ENCODE measurements around the gene ECM2. TPM values are rescaled to one million over a fixed set of nuclear protein-coding genes. Genes with fewer than 3 reads are reported as not detected.

Gene ECM2
- total RNA-seq, 1 experiment from 2014 or later, result 0.95 TPM

GRCh38 chr9:92534674-92535073, 1.1 kb downstream of the ECM2 start:
- peak; percentile 19 for DNase-seq
- no peaks in the 10 kb centered on the region for H3K36me3 ChIP-seq
- H3K27me3 ChIP-seq, result no peaks in the 10 kb centered on the region
- peak overlapping the region; percentile 24 for H3K4me3 ChIP-seq
- no peaks in the 10 kb centered on the region for H3K9me3 ChIP-seq

- Histone ChIP-seq H3K9me3 (no peaks in the 10 kb centered on the region), H3K27me3 (no peaks in the 10 kb centered on the region), H3K36me3 (no peaks in the 10 kb centered on the region), H3K4me3 (peak overlapping the region; percentile 24)
- no peak for DNase-seq
These were observed 1.6 kb downstream of the ECM2 start for GRCh38 chr9:92534204-92534603.

- Histone ChIP-seq H3K36me3 (no peaks in the 10 kb centered on the region), H3K9me3 (no peaks in the 10 kb centered on the region), H3K4me3 (no peak overlapping the region), H3K27me3 (no peaks in the 10 kb centered on the region)
- no peak for DNase-seq
These were observed 4.9 kb downstream of the ECM2 start for GRCh38 chr9:92530893-92531292.

GRCh38 chr9:92529124-92529523, 6.7 kb downstream of the ECM2 start:
- Histone ChIP-seq H3K9me3 (no peaks in the 10 kb centered on the region), H3K4me3 (no peak overlapping the region), H3K27me3 (no peaks in the 10 kb centered on the region), H3K36me3 (no peaks in the 10 kb centered on the region)
- DNase-seq, result no peak

- no peak for DNase-seq
- H3K4me3 ChIP-seq, result no peak overlapping the region
- no peaks in the 10 kb centered on the region for H3K9me3 ChIP-seq
- no peaks in the 10 kb centered on the region for H3K36me3 ChIP-seq
- H3K27me3 ChIP-seq, result no peaks in the 10 kb centered on the region
These were observed 7.3 kb downstream of the ECM2 start for GRCh38 chr9:92528522-92528849.

- no peaks in the 10 kb centered on the region for H3K36me3 ChIP-seq
- no peaks in the 10 kb centered on the region for H3K27me3 ChIP-seq
- no peak overlapping the region for H3K4me3 ChIP-seq
- H3K9me3 ChIP-seq, result no peaks in the 10 kb centered on the region
- DNase-seq, result no peak
These were observed 7.8 kb downstream of the ECM2 start for GRCh38 chr9:92527832-92528521.

- no peak overlapping the region for H3K4me3 ChIP-seq
- H3K36me3 ChIP-seq, result no peaks in the 10 kb centered on the region
- no peak for DNase-seq
- H3K27me3 ChIP-seq, result no peaks in the 10 kb centered on the region
- no peaks in the 10 kb centered on the region for H3K9me3 ChIP-seq
These were observed 8.4 kb downstream of the ECM2 start for GRCh38 chr9:92527291-92527828.

GRCh38 chr9:92525306-92525705, 10.5 kb downstream of the ECM2 start:
- Histone ChIP-seq H3K4me3 (no peak overlapping the region), H3K9me3 (no peaks in the 10 kb centered on the region), H3K27me3 (no peaks in the 10 kb centered on the region), H3K36me3 (no peaks in the 10 kb centered on the region)
- no peak for DNase-seq

GRCh38 chr9:92524881-92525280, 10.9 kb downstream of the ECM2 start:
- H3K27me3 ChIP-seq, result no peaks in the 10 kb centered on the region
- no peaks in the 10 kb centered on the region for H3K36me3 ChIP-seq
- no peaks in the 10 kb centered on the region for H3K9me3 ChIP-seq
- no peak overlapping the region for H3K4me3 ChIP-seq
- DNase-seq, result no peak

- DNase-seq, result no peak
These were observed 12.5 kb downstream of the ECM2 start for GRCh38 chr9:92522983-92523970.

GRCh38 chr9:92520837-92521236, 15.0 kb downstream of the ECM2 start:
- Histone ChIP-seq H3K9me3 (no peaks in the 10 kb centered on the region), H3K36me3 (no peaks in the 10 kb centered on the region), H3K4me3 (no peak overlapping the region), H3K27me3 (no peaks in the 10 kb centered on the region)
- DNase-seq, result no peak

More at GRCh38 chr9:92522983-92523970, 12.5 kb downstream of the ECM2 start:
- Histone ChIP-seq H3K36me3 (no peaks in the 10 kb centered on the region), H3K27me3 (no peaks in the 10 kb centered on the region), H3K9me3 (no peaks in the 10 kb centered on the region), H3K4me3 (no peak overlapping the region)

- no peaks in the 10 kb centered on the region for H3K36me3 ChIP-seq
- no peaks in the 10 kb centered on the region for H3K9me3 ChIP-seq
- DNase-seq, result no peak
- H3K4me3 ChIP-seq, result no peak overlapping the region
- H3K27me3 ChIP-seq, result no peaks in the 10 kb centered on the region
These were observed 17.6 kb downstream of the ECM2 start for GRCh38 chr9:92518199-92518598.

- H3K27me3 ChIP-seq, result no peaks in the 10 kb centered on the region
- DNase-seq, result no peak
- H3K9me3 ChIP-seq, result no peaks in the 10 kb centered on the region
- no peak overlapping the region for H3K4me3 ChIP-seq
- H3K36me3 ChIP-seq, result no peaks in the 10 kb centered on the region
These were observed 18.7 kb downstream of the ECM2 start for GRCh38 chr9:92517046-92517445.

- no peak overlapping the region for H3K4me3 ChIP-seq
- no peaks in the 10 kb centered on the region for H3K36me3 ChIP-seq
- H3K27me3 ChIP-seq, result no peaks in the 10 kb centered on the region
- no peak for DNase-seq
- no peaks in the 10 kb centered on the region for H3K9me3 ChIP-seq
These were observed 19.3 kb downstream of the ECM2 start for GRCh38 chr9:92516521-92516920.

GRCh38 chr9:92514635-92515034, 21.2 kb downstream of the ECM2 start:
- DNase-seq, result no peak
- H3K4me3 ChIP-seq, result no peak overlapping the region
- no peaks in the 10 kb centered on the region for H3K27me3 ChIP-seq
- H3K9me3 ChIP-seq, result no peaks in the 10 kb centered on the region
- H3K36me3 ChIP-seq, result no peaks in the 10 kb centered on the region

- no peaks in the 10 kb centered on the region for H3K27me3 ChIP-seq
- H3K4me3 ChIP-seq, result no peak overlapping the region
- no peak for DNase-seq
- no peaks in the 10 kb centered on the region for H3K36me3 ChIP-seq
- H3K9me3 ChIP-seq, result no peaks in the 10 kb centered on the region
These were observed 22.4 kb downstream of the ECM2 start for GRCh38 chr9:92513349-92513748.

- no peak overlapping the region for H3K4me3 ChIP-seq
- no peaks in the 10 kb centered on the region for H3K36me3 ChIP-seq
- no peaks in the 10 kb centered on the region for H3K9me3 ChIP-seq
- H3K27me3 ChIP-seq, result no peaks in the 10 kb centered on the region
- no peak for DNase-seq
These were observed 23.2 kb downstream of the ECM2 start for GRCh38 chr9:92512622-92513021.
